Measurements from ENCODE around the gene DAZAP1.

DAZAP1 gene

GRCh38 chr19:1438933-1439354 lies 31.6 kb downstream of the DAZAP1 start:
- TF ChIP-seq GATA3 (IDR thresholded peaks at IDR 0.05; ENCODE audit: low read depth, low read length) (no peak), GATA2 (IDR thresholded peaks at IDR 0.05; ENCODE audit: low read depth, low read length) (no peak)

GRCh38 chr19:1440418-1440801 lies 33.0 kb downstream of the DAZAP1 start:
- TF ChIP-seq GATA2 (IDR thresholded peaks at IDR 0.05; ENCODE audit: low read depth, low read length) (no peak), GATA3 (IDR thresholded peaks at IDR 0.05; ENCODE audit: low read depth, low read length) (no peak)

GRCh38 chr19:1441022-1441426 lies 33.6 kb downstream of the DAZAP1 start:
- TF ChIP-seq GATA3 (IDR thresholded peaks at IDR 0.05; ENCODE audit: low read depth, low read length) (no peak), GATA2 (IDR thresholded peaks at IDR 0.05; ENCODE audit: low read depth, low read length) (no peak)

GRCh38 chr19:1441677-1442438 lies 34.5 kb downstream of the DAZAP1 start:
- TF ChIP-seq GATA3 (IDR thresholded peaks at IDR 0.05; ENCODE audit: low read depth, low read length): no peak

GRCh38 chr19:1445185-1445931 lies 38.0 kb downstream of the DAZAP1 start:
- TF ChIP-seq GATA2 (IDR thresholded peaks at IDR 0.05; ENCODE audit: low read depth, low read length) (no peak), GATA3 (IDR thresholded peaks at IDR 0.05; ENCODE audit: low read depth, low read length) (no peak)

- no peak for TF ChIP-seq GATA3 (IDR thresholded peaks at IDR 0.05; ENCODE audit: low read depth, low read length)
- TF ChIP-seq GATA2 (IDR thresholded peaks at IDR 0.05; ENCODE audit: low read depth, low read length): no peak
These were observed 38.7 kb downstream of the DAZAP1 start for GRCh38 chr19:1445932-1446712.

- TF ChIP-seq GATA2 (IDR thresholded peaks at IDR 0.05; ENCODE audit: low read depth, low read length) (no peak), GATA3 (IDR thresholded peaks at IDR 0.05; ENCODE audit: low read depth, low read length) (no peak)
These were observed 39.5 kb downstream of the DAZAP1 start for GRCh38 chr19:1446713-1447481.

GRCh38 chr19:1447504-1447903 lies 40.1 kb downstream of the DAZAP1 start:
- TF ChIP-seq GATA3 (IDR thresholded peaks at IDR 0.05; ENCODE audit: low read depth, low read length) (no peak), GATA2 (IDR thresholded peaks at IDR 0.05; ENCODE audit: low read depth, low read length) (no peak)

- no peak for TF ChIP-seq GATA3 (IDR thresholded peaks at IDR 0.05; ENCODE audit: low read depth, low read length)
- no peak for TF ChIP-seq GATA2 (IDR thresholded peaks at IDR 0.05; ENCODE audit: low read depth, low read length)
These were observed 40.6 kb downstream of the DAZAP1 start for GRCh38 chr19:1447944-1448343.

- TF ChIP-seq GATA2 (IDR thresholded peaks at IDR 0.05; ENCODE audit: low read depth, low read length) (no peak), GATA3 (IDR thresholded peaks at IDR 0.05; ENCODE audit: low read depth, low read length) (no peak)
These were observed 42.4 kb downstream of the DAZAP1 start, which contains the start of gene APC2 for GRCh38 chr19:1449467-1450442. APC2 (plus strand) TSS chr19:1450121; CDS start chr19:1453002, 2,881 bp downstream.

GRCh38 chr19:1450735-1451731 lies 43.6 kb downstream of the DAZAP1 start:
- TF ChIP-seq GATA3 (IDR thresholded peaks at IDR 0.05; ENCODE audit: low read depth, low read length): no peak
- no peak for TF ChIP-seq GATA2 (IDR thresholded peaks at IDR 0.05; ENCODE audit: low read depth, low read length)
